H1 (cell line): ENCODE measurements around the gene TARBP2. TPM values are rescaled to one million over a fixed set of nuclear protein-coding genes. Genes with fewer than 3 reads are reported as not detected.

Source experiments
- CTCF ChIA-PET: fragments of 300-600 bp; sonication (Branson Sonifier 250); formaldehyde crosslinking; loops from one replicate; lab custom pipeline; 2021; ENCODE audit not compliant: partially characterized antibody; lab: Charles Lee
- POLR2A ChIA-PET: fragments of 300-600 bp; sonication (Branson Sonifier 250); formaldehyde crosslinking; loops from one replicate; lab custom pipeline; 2021; ENCODE audit warnings: inconsistent platforms; ENCODE audit not compliant: partially characterized antibody; lab: Charles Lee
- DNase-seq, 2 experiments: peaks; one replicate each; pipeline versions ENCODE4 v3.0.0 to v3.0.0-alpha.2; 2010 to 2022; ENCODE audit warnings: low spot score in 2 of 2, low read depth in 1 of 2, mixed read lengths in 1 of 2
- FAIRE-seq: peaks from 2 replicates; lab custom pipeline; 2011; peaks lifted over from hg19 to GRCh38; lab: Jason Lieb, UNC
- H2AFZ ChIP-seq: 2 replicates; pipeline ENCODE4 v1.8.1; 2012; ENCODE audit warnings: low read length, inconsistent platforms
- H2AK5ac ChIP-seq: 2 replicates; pipeline ENCODE4 v1.6.1; 2013; ENCODE audit warnings: low read depth, low read length
- H2BK120ac ChIP-seq: replicated peaks from 2 replicates; pipeline ENCODE3; 2013; ENCODE audit warnings: low read depth, low read length, inconsistent platforms
- H2BK12ac ChIP-seq: 2 replicates; pipeline ENCODE4 v1.6.1; 2013; ENCODE audit warnings: low read depth, low read length
- H2BK15ac ChIP-seq: 2 replicates; pipeline ENCODE4 v1.6.1; 2013; ENCODE audit warnings: low read length
- H2BK20ac ChIP-seq: 2 replicates; pipeline ENCODE4 v1.6.1; 2013; ENCODE audit warnings: low read length
- H2BK5ac ChIP-seq: 2 replicates; pipeline ENCODE4 v1.6.1; 2013; ENCODE audit warnings: low read depth, low read length
- H3K14ac ChIP-seq: 2 replicates; pipeline ENCODE4 v1.6.1; 2013; ENCODE audit warnings: inconsistent platforms; ENCODE audit not compliant: insufficient read length
- H3K18ac ChIP-seq: 2 replicates; pipeline ENCODE4 v1.6.1; 2013; ENCODE audit warnings: low read length; ENCODE audit errors: extremely low read depth
- H3K23ac ChIP-seq: 2 replicates; pipeline ENCODE4 v1.6.1; 2013; ENCODE audit warnings: inconsistent platforms; ENCODE audit not compliant: insufficient read length
- H3K23me2 ChIP-seq: 2 replicates; pipeline ENCODE4 v1.6.1; 2013; ENCODE audit warnings: low read depth, low read length
- H3K27ac ChIP-seq: 2 replicates; pipeline ENCODE4 v1.6.1; 2011; ENCODE audit warnings: low read depth, low read length, inconsistent platforms
- H3K27me3 ChIP-seq, 4 experiments: replicated peaks in 1 of 4; 1 replicate in 1 of 4; 2 replicates in 3 of 4; pipeline versions ENCODE4 v1.6.1 to v1.8.1; 2011 to 2013; ENCODE audit warnings: low read length in 3 of 4, mild to moderate bottlenecking in 3 of 4, inconsistent platforms in 2 of 4, mixed read lengths in 2 of 4, moderate library complexity in 1 of 4; ENCODE audit not compliant: control insufficient read depth in 3 of 4, insufficient read depth in 3 of 4; ENCODE audit errors: extremely low read depth in 1 of 4
- H3K36me3 ChIP-seq, 4 experiments: 2 replicates each; pipeline versions ENCODE4 v1.6.1 to v1.8.1; 2011 to 2013; ENCODE audit warnings: mild to moderate bottlenecking in 4 of 4, low read length in 3 of 4, moderate library complexity in 2 of 4, control low read depth in 1 of 4, inconsistent platforms in 1 of 4; ENCODE audit not compliant: insufficient read depth in 4 of 4, control insufficient read depth in 2 of 4
- H3K4ac ChIP-seq: replicated peaks from 2 replicates; pipeline ENCODE3; 2013; ENCODE audit warnings: low read length, low read depth, mixed read lengths, inconsistent platforms; ENCODE audit not compliant: insufficient read length
- H3K4me1 ChIP-seq, 4 experiments: replicated peaks in 1 of 4; 1 replicate in 1 of 4; 2 replicates in 3 of 4; pipeline versions ENCODE4 v1.6.1 to v1.8.1; 2011 to 2013; ENCODE audit warnings: low read length in 3 of 4, inconsistent platforms in 2 of 4, mixed read lengths in 1 of 4; ENCODE audit not compliant: insufficient read depth in 4 of 4, control insufficient read depth in 3 of 4
- H3K4me2 ChIP-seq, 2 experiments: 2 replicates each; pipeline versions ENCODE4 v1.6.1 to v1.8.1; 2011 to 2013; ENCODE audit warnings: low read depth in 2 of 2, low read length in 2 of 2, control low read depth in 1 of 2, inconsistent platforms in 1 of 2, mild to moderate bottlenecking in 1 of 2; ENCODE audit not compliant: insufficient read depth in 1 of 2
- H3K4me3 ChIP-seq, 4 experiments: fragments of 200-600, 300-600 bp in 1 of 4; sonication (generic), shearing (Covaris generic), sonication (Bioruptor Twin) in 1 of 4; 2 replicates each; pipeline versions ENCODE4 v1.5.1 to v1.8.1; 2011 to 2016; ENCODE audit warnings: low read length in 4 of 4, low read depth in 3 of 4, control low read depth in 2 of 4, inconsistent platforms in 2 of 4, mild to moderate bottlenecking in 2 of 4, mixed read lengths in 1 of 4, moderate library complexity in 1 of 4; ENCODE audit not compliant: insufficient read depth in 2 of 4; ENCODE audit errors: extremely low read depth in 1 of 4
- H3K56ac ChIP-seq: replicated peaks from 2 replicates; pipeline ENCODE3; 2013; ENCODE audit warnings: low read depth, mild to moderate bottlenecking, mixed read lengths, low read length, inconsistent platforms; ENCODE audit not compliant: insufficient read length
- H3K79me1 ChIP-seq: 2 replicates; pipeline ENCODE4 v1.6.1; 2013; ENCODE audit warnings: low read depth, low read length, control low read depth
- H3K79me2 ChIP-seq, 2 experiments: 2 replicates each; pipeline versions ENCODE4 v1.6.1 to v1.8.1; 2012 to 2013; ENCODE audit warnings: low read length in 2 of 2, mild to moderate bottlenecking in 2 of 2, inconsistent platforms in 1 of 2; ENCODE audit not compliant: insufficient read depth in 2 of 2, control insufficient read depth in 1 of 2
- H3K9ac ChIP-seq, 4 experiments: replicated peaks in 1 of 4; 1 replicate in 1 of 4; 2 replicates in 3 of 4; pipeline versions ENCODE4 v1.6.1 to v1.8.1; 2011 to 2013; ENCODE audit warnings: low read depth in 3 of 4, low read length in 3 of 4, control low read depth in 2 of 4, mild to moderate bottlenecking in 2 of 4, moderate library complexity in 2 of 4, inconsistent platforms in 1 of 4; ENCODE audit errors: extremely low read depth in 1 of 4
- H3K9me3 ChIP-seq, 2 experiments: 2 replicates each; pipeline versions ENCODE4 v1.6.1 to v1.8.1; 2012 to 2013; ENCODE audit warnings: mild to moderate bottlenecking in 2 of 2, moderate library complexity in 2 of 2, control low read depth in 1 of 2, inconsistent platforms in 1 of 2, low read depth in 1 of 2, low read length in 1 of 2, mixed read lengths in 1 of 2; ENCODE audit not compliant: insufficient read depth in 2 of 2
- H4K20me1 ChIP-seq, 2 experiments: replicated peaks in 1 of 2; 2 replicates each; pipeline versions ENCODE3 to v1.8.1; 2011 to 2013; ENCODE audit warnings: inconsistent platforms in 2 of 2, low read length in 2 of 2, mild to moderate bottlenecking in 1 of 2; ENCODE audit not compliant: insufficient read depth in 2 of 2, control insufficient read depth in 1 of 2
- H4K5ac ChIP-seq: 2 replicates; pipeline ENCODE4 v1.6.1; 2013; ENCODE audit warnings: low read length, low read depth, mixed read lengths, inconsistent platforms; ENCODE audit not compliant: insufficient read length
- H4K8ac ChIP-seq: 2 replicates; pipeline ENCODE4 v1.8.0; 2013; ENCODE audit warnings: mild to moderate bottlenecking, moderate library complexity, low read length, inconsistent platforms; ENCODE audit not compliant: insufficient read depth; ENCODE audit errors: extremely low read depth
- H4K91ac ChIP-seq: replicated peaks from 2 replicates; pipeline ENCODE3; 2013; ENCODE audit warnings: low read length, mixed read lengths, inconsistent platforms; ENCODE audit not compliant: insufficient read length
- ASH2L ChIP-seq: fragments of 200-600, 300-600 bp; sonication (generic); IDR thresholded peaks from one replicate; pipeline ENCODE4 v1.7.1; 2017; ENCODE audit warnings: low read length
- BACH1 ChIP-seq: IDR thresholded peaks from 2 replicates; pipeline ENCODE4 v1.6.1; 2012; ENCODE audit warnings: low read length, improper control_type of control experiment
- BCL11A ChIP-seq, 2 experiments: IDR thresholded peaks; one replicate each; pipeline ENCODE4 v1.6.1; 2011; ENCODE audit warnings: low read depth in 2 of 2, low read length in 2 of 2, mild to moderate bottlenecking in 2 of 2
- CEBPB ChIP-seq: IDR thresholded peaks from 2 replicates; pipeline ENCODE4 v1.6.1; 2012; ENCODE audit warnings: low read depth, low read length
- CHD1 ChIP-seq: IDR thresholded peaks from 2 replicates; pipeline ENCODE4 v1.6.1; 2012; ENCODE audit warnings: low read depth, low read length, improper control_type of control experiment
- CTCF ChIP-seq, 3 experiments: IDR thresholded peaks; 1 replicate in 2 of 3; 2 replicates in 1 of 3; pipeline versions ENCODE4 v1.5.1 to v1.6.1; 2011; ENCODE audit warnings: low read length in 3 of 3, mild to moderate bottlenecking in 3 of 3, inconsistent platforms in 2 of 3, low read depth in 1 of 3, moderate library complexity in 1 of 3; ENCODE audit not compliant: insufficient read depth in 1 of 3; ENCODE audit errors: control extremely low read depth in 1 of 3
- RFX5 ChIP-seq: IDR thresholded peaks from 2 replicates; pipeline ENCODE4 v1.6.1; 2011; ENCODE audit warnings: low read depth, low read length, improper control_type of control experiment, borderline replicate concordance
- SIRT6 ChIP-seq: IDR thresholded peaks from one replicate; pipeline ENCODE4 v1.7.1; 2012; ENCODE audit warnings: low read length, inconsistent platforms
- SP4 ChIP-seq: IDR thresholded peaks from 2 replicates; pipeline ENCODE4 v1.6.1; 2012; ENCODE audit warnings: low read length, inconsistent platforms
- TAF7 ChIP-seq: optimal IDR thresholded peaks from 2 replicates; pipeline ENCODE3; 2011; ENCODE audit warnings: low read depth, mild to moderate bottlenecking, inconsistent platforms, low read length, moderate library complexity, borderline replicate concordance
- TCF12 ChIP-seq: IDR thresholded peaks from 2 replicates; pipeline ENCODE4 v1.6.1; 2011; ENCODE audit warnings: low read depth, mild to moderate bottlenecking, low read length
- TEAD4 ChIP-seq: IDR thresholded peaks from 2 replicates; pipeline ENCODE4 v1.6.1; 2012; ENCODE audit warnings: low read depth, low read length, inconsistent platforms, mixed read lengths
- YY1 ChIP-seq: IDR thresholded peaks from 2 replicates; pipeline ENCODE4 v1.6.1; 2011; ENCODE audit warnings: low read depth, mild to moderate bottlenecking, low read length
- WGBS, 2 experiments: shearing (Covaris generic) in 1 of 2; methylation state at CpG; one replicate each; pipeline versions ENCODE4 v1.1.6 to v1.1.7; 2013 to 2015; ENCODE audit warnings: low lambda C conversion rate in 2 of 2, mixed read lengths in 2 of 2, inconsistent platforms in 1 of 2, low coverage in 1 of 2, missing lambda C conversion rate in 1 of 2; ENCODE audit not compliant: insufficient replicate concordance in 2 of 2, insufficient coverage in 1 of 2, insufficient read length in 1 of 2; ENCODE audit errors: extremely low coverage in 1 of 2, missing lambda C conversion rate in 1 of 2; 5-methylcytosine and 5-hydroxymethylcytosine counted together
- polyA plus RNA-seq, 7 experiments: library from polyadenylated mRNA; depleted of rRNA in 3 of 7; stranded (reverse) in 5 of 7; unstranded in 2 of 7; fragments of >200 nt in 5 of 7; fragments of 200-250 nt in 2 of 7; gene quantifications; 1 replicate in 5 of 7; 2 replicates in 1 of 7; 4 replicates in 1 of 7; pipeline versions ENCODE4 v1.2.1 to v1.2.3, GENCODE V29; 2011 to 2013; ENCODE audit warnings: missing spikeins in 2 of 7, mixed read lengths in 2 of 7
- total RNA-seq: library from RNA; stranded (reverse); fragmentation: NEBNext Ultra II Directional; extraction: Animal tissue kit (Norgen Biotek cat#: 25700); gene quantifications from 2 replicates; pipeline ENCODE4 v1.2.1, GENCODE V29; 2021

TARBP2 gene
- total and polyA plus RNA-seq, 2 of the 8 experiments (the other 6 are each of a cell fraction or from before 2014, with no cell fraction given): 69.9 to 122 TPM

DNA sequence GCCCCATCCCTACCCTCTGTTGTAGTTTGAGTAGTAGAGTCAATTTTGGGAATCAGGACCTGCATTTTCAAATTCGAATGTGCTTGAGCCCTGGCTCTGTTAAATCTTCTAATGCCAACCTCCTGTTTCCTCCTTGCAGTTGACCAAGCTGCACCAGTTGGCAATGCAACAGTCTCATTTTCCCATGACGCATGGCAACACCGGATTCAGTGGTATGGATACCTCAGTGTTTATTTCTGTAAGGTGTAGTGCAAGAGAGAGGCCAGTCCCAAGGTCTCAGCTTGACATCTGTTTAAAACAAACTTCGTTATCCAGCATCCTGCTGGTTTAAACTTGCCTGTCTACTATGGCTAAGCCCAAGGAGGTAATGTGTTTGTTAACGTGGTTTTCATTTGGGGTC is 34.0 kb upstream of the TARBP2 start:
- H3K79me2 ChIP-seq: peaks cover 0 to 64% of the 10 kb centered on the region in 2 experiments; a peak in 2 of 4 replicates
- no peak overlapping the region for H3K9ac ChIP-seq
- no peak for TF ChIP-seq RFX5
- TF ChIP-seq TCF12: no peak
- no peak for TF ChIP-seq CTCF (IDR thresholded peaks at IDR 0.05; ENCODE audit: control extremely low read depth in 1 of 3, insufficient read depth in 1 of 3, low read depth in 1 of 3, low read length in 3 of 3)
- TF ChIP-seq TAF7: no peak
- no peak for TF ChIP-seq CEBPB
- no peak for TF ChIP-seq SIRT6
- no peak for TF ChIP-seq ASH2L
- no peak for TF ChIP-seq SP4
- TF ChIP-seq CHD1: no peak
- TF ChIP-seq BCL11A (IDR thresholded peaks at IDR 0.05; ENCODE audit: low read depth in 2 of 2, low read length in 2 of 2): no peak
- TF ChIP-seq YY1: no peak
- no peak for TF ChIP-seq BACH1
- TF ChIP-seq TEAD4: no peak

More for the DNA sequence above, 34.0 kb upstream of the TARBP2 start:
- H3K27me3 ChIP-seq: no peaks in the 10 kb centered on the region
- no peak overlapping the region for H4K91ac ChIP-seq
- H4K20me1 ChIP-seq: peaks cover 39 to 43% of the 10 kb centered on the region in 2 experiments
- H3K56ac ChIP-seq: no peak overlapping the region
- FAIRE-seq (no peak), DNase-seq (no peak)
- no peak overlapping the region for H2AFZ ChIP-seq
- H3K4me1 ChIP-seq: peaks cover 0 to 5% (median 0%) of the 10 kb centered on the region in 4 experiments; a peak in 2 of 7 replicates
- H3K23ac ChIP-seq: no peak overlapping the region
- H3K18ac ChIP-seq: no peak overlapping the region
- H3K79me1 ChIP-seq: peaks cover 7% of the 10 kb centered on the region
- H2BK15ac ChIP-seq: no peak overlapping the region
- H4K5ac ChIP-seq: no peak overlapping the region
- no peaks in the 10 kb centered on the region; the same call in 1 of the 2 replicates for H3K23me2 ChIP-seq
- no peak overlapping the region for H3K4ac ChIP-seq
- H3K4me3 ChIP-seq: no peak overlapping the region
- no peak overlapping the region for H3K27ac ChIP-seq
- 88% methylated on average over 5 of the region's 5 CpGs; no CpG with 5 or more reads in 1 of the 2 experiments for WGBS, 2 experiments
- H3K36me3 ChIP-seq: peaks cover 88 to 100% (median 94%) of the 10 kb centered on the region in 4 experiments
- no peak overlapping the region for H4K8ac ChIP-seq
- no peaks in the 10 kb centered on the region for H3K9me3 ChIP-seq
- no peak overlapping the region for H3K14ac ChIP-seq
- H2BK12ac ChIP-seq: no peak overlapping the region
- no peak overlapping the region for H3K4me2 ChIP-seq
- H2BK120ac ChIP-seq: no peak overlapping the region
- no peak overlapping the region for H2AK5ac ChIP-seq
- ChIA-PET POLR2A (interaction anchor here (0.8 to 67.0 kb wide), 4 partner anchors 1 to 131 kb away, joined by 3 to 3397 read pairs (median 1700); partner anchors contain the start of genes MAP3K12, NPFF, PCBP2 and PRR13), CTCF (interaction anchor here (0.8 to 2.0 kb wide), 4 partner anchors 9 to 35 kb away, joined by 3 to 6 read pairs (median 4); no protein-coding TSS in a partner anchor)
- H2BK5ac ChIP-seq: no peak overlapping the region; the same call in 1 of the 2 replicates
- no peak overlapping the region for H2BK20ac ChIP-seq
